Transverse colon (tissue), 4 donors: ENCODE measurements around the gene ICAM1. TPM values are rescaled to one million over a fixed set of nuclear protein-coding genes. Genes with fewer than 3 reads are reported as not detected.

ENCODE experiments used
- DNase-seq: peaks from one replicate; pipeline ENCODE4 v3.0.0-alpha.2; 2019
- H3K27ac ChIP-seq, 4 donors: fragments of 200-600 bp; sonication (generic); 2 replicates each; pipeline ENCODE4 v1.5.1; 2016 to 2018; ENCODE audit warnings: inconsistent platforms in 4 of 4
- H3K27me3 ChIP-seq: fragments of 200-600 bp; sonication (generic); 2 replicates; pipeline ENCODE4 v1.5.1; 2017; ENCODE audit warnings: inconsistent platforms
- H3K36me3 ChIP-seq, 4 donors: fragments of 200-600 bp; sonication (generic); 2 replicates each; pipeline ENCODE4 v1.5.1; 2017 to 2019; ENCODE audit warnings: inconsistent platforms in 4 of 4
- H3K4me1 ChIP-seq, 4 donors: fragments of 200-600 bp; sonication (generic); 2 replicates each; pipeline ENCODE4 v1.5.1; 2017 to 2020; ENCODE audit warnings: inconsistent platforms in 4 of 4
- H3K4me3 ChIP-seq, 4 donors: fragments of 200-600 bp; sonication (generic); 1 replicate in 1 of 4; 2 replicates in 3 of 4; pipeline versions ENCODE4 v1.5.1 to v1.6.1; 2017 to 2019; ENCODE audit warnings: inconsistent platforms in 4 of 4
- H3K9me3 ChIP-seq, 2 donors: fragments of 200-600 bp; sonication (generic); 2 replicates each; pipeline ENCODE4 v1.5.1; 2017 to 2019; ENCODE audit warnings: inconsistent platforms in 2 of 2
- CTCF ChIP-seq, 5 experiments: fragments of 200-600 bp in 3 of 5; fragments of 450-650 bp in 2 of 5; sonication (generic) in 3 of 5; IDR thresholded peaks; 1 replicate in 2 of 5; 2 replicates in 3 of 5; pipeline ENCODE4 v1.5.1; 2016 to 2017; ENCODE audit warnings: antibody characterized with exemption in 5 of 5, inconsistent platforms in 3 of 5, mild to moderate bottlenecking in 2 of 5, moderate library complexity in 1 of 5
- EP300 ChIP-seq: sonication (generic); formaldehyde crosslinking; IDR thresholded peaks from one replicate; pipeline ENCODE4 v1.6.1; 2017; ENCODE audit warnings: antibody characterized with exemption, low read depth
- POLR2A ChIP-seq: fragments of 450-650 bp; IDR thresholded peaks from one replicate; pipeline ENCODE4 v1.6.1; 2016; ENCODE audit warnings: antibody characterized with exemption, mild to moderate bottlenecking, moderate library complexity
- POLR2AphosphoS5 ChIP-seq, 3 donors: sonication (generic); formaldehyde crosslinking; IDR thresholded peaks; one replicate each; pipeline ENCODE4 v1.6.1; 2016; ENCODE audit warnings: antibody characterized with exemption in 3 of 3
- WGBS, 2 donors: methylation state at CpG; one replicate each; pipeline ENCODE4 v1.1.5; 2018; ENCODE audit warnings: low coverage in 1 of 2; 5-methylcytosine and 5-hydroxymethylcytosine counted together
- in situ Hi-C, 4 donors: fragments of 200-750 bp; cut with MboI; loops; one replicate each; pipeline versions ENCODE4 v1.15.0 to v1.15.1; 2017; ENCODE audit warnings: low sequenced_read_pairs in 3 of 4, low pct_ligation_motif_present in 1 of 4, low pct_unique_long_range_greater_than_20kb in 1 of 4
- intact Hi-C: fragments of 100-400 bp; cut with DNase I; formaldehyde crosslinking; loops from one replicate; pipeline ENCODE4 v1.15.1; 2023; ENCODE audit warnings: low total_unique reads
- total RNA-seq, 4 donors: library from RNA; depleted of rRNA; stranded (reverse); fragments of >200 nt; gene quantifications; one replicate each; pipeline ENCODE4 v1.1.0, GENCODE V29; 2016

ICAM1 gene
- total RNA-seq, 4 donors from 2014 or later, result 6.4 to 26.6 (median 7.7) TPM

DNA sequence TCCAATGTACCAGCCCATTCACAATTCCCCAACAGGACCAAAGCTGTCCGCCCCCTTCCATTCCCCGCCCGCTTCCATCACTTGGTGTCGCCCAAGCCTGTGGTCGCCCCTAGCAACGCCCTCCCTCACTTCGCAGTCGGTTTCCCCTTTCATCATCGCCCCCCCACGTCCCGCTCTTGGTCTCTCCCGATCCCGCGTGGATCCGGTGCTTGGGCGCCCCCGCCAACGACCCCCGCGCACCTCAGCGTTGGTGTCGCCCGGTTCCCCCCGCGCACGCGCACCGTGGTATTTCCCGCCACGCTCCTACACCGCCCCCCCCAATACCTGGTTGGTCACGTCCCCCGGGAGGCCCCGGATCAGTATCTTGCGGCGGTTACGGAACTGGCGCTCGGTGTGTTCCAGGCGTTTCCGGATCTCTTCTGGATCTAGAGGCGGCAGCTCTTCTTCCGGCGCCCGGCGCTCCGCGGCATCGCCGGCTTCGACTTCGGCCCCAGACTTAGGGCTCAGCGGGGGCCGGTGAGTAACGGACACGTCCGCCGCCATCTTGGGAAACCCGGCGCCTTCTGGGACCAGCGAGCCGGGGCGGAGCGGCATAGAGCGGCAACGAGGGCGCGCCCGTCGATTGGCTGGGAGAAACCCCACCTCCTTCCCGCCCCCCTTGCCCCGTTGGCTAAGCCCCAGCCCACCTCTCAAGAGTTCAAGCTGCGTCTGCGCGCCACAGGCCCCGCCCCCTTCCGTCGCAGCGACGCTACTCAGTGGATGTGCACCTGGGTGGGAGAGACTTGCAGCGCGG lies 62.2 kb downstream of the ICAM1 start, which contains the start of gene RAVER1:
Gene RAVER1 (minus strand): TSS at position 565 of the 793 bp plus-strand sequence. CDS start 22 bp downstream, at position 543.
- TF ChIP-seq CTCF (IDR thresholded peaks at IDR 0.05) (no peak), POLR2A (peak; percentile 74), POLR2AphosphoS5 (IDR thresholded peaks at IDR 0.05) (peak; percentile 81 to 90 (median 90))
- H3K27ac ChIP-seq, result peak within 1 kb of the TSS; percentile 90 to 95 (median 91)
- in situ Hi-C loops (no loop called here), intact Hi-C loops (no loop called here)
- peaks cover 0 to 31% (median 18%) of the 10 kb centered on the region in 4 donors for H3K4me1 ChIP-seq
- peaks cover 0 to 13% (median 7%) of the 10 kb centered on the region in 4 donors for H3K36me3 ChIP-seq
- peak; percentile 99 for DNase-seq
- H3K9me3 ChIP-seq, result no peaks in the 10 kb centered on the region
- H3K4me3 ChIP-seq, result peak within 1 kb of the TSS; percentile 66 to 89 (median 74)
- no peaks in the 10 kb centered on the region for H3K27me3 ChIP-seq
- 1% methylated on average over 35 of the region's 82 CpGs; no CpG with 5 or more reads in 1 of the 2 donors for WGBS, 2 donors

DNA sequence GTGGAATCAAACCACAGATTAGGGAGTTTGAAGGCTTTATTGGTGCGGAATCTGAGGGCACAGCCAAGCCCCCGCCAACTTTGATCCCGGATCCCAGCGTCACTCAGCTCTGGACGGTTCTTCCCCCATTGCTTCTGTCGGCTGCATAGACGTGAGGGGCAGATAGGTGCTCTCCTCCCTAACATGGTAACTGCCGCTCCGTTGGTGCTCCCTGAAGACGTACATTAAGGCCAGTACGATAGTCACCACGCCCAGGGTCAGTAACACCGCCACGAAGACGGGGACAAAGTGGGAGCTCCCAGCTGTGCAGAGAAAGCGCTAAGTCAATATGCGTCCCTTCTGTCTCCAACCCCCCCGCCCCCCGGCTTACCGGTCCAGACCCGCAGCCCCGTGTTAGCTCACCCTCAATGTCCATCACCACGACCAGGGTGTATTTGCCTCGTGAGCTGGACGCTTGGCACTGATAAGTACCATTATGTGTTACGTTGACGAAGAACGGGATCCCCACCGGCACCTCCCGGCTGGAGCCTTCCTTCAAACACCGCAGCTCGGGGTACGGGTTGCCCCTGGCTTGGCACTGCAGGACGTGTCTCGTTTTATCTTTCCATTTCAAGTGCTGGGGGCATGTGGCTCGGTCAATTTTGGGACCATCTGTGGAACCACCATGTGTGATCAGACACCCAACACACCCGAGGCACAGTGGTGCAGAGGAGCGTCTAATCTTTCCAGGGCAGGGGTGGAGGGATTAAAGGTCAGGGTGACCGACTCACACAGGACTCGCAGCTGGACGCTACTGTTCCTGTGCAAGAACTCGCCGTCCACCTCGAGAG lies 63.1 kb downstream of the ICAM1 start:
- intact Hi-C loops (no loop called here), in situ Hi-C loops (no loop called here)
- H3K27me3 ChIP-seq, result no peaks in the 10 kb centered on the region
- 18% methylated on average over 43 of the region's 44 CpGs; no CpG with 5 or more reads in 1 of the 2 donors for WGBS, 2 donors
- peak overlapping the region; percentile 45 to 89 (median 72) for H3K4me3 ChIP-seq
- no peaks in the 10 kb centered on the region for H3K9me3 ChIP-seq
- TF ChIP-seq EP300 (no peak), CTCF (IDR thresholded peaks at IDR 0.05) (no peak), POLR2A (no peak), POLR2AphosphoS5 (IDR thresholded peaks at IDR 0.05) (no peak)
- H3K4me1 ChIP-seq, result peaks cover 0 to 31% (median 18%) of the 10 kb centered on the region in 4 donors
- peak; percentile 32 for DNase-seq
- H3K27ac ChIP-seq, result peak overlapping the region; percentile 90 to 95 (median 91)
- H3K36me3 ChIP-seq, result peaks cover 0 to 6% (median under 1%) of the 10 kb centered on the region in 4 donors

DNA sequence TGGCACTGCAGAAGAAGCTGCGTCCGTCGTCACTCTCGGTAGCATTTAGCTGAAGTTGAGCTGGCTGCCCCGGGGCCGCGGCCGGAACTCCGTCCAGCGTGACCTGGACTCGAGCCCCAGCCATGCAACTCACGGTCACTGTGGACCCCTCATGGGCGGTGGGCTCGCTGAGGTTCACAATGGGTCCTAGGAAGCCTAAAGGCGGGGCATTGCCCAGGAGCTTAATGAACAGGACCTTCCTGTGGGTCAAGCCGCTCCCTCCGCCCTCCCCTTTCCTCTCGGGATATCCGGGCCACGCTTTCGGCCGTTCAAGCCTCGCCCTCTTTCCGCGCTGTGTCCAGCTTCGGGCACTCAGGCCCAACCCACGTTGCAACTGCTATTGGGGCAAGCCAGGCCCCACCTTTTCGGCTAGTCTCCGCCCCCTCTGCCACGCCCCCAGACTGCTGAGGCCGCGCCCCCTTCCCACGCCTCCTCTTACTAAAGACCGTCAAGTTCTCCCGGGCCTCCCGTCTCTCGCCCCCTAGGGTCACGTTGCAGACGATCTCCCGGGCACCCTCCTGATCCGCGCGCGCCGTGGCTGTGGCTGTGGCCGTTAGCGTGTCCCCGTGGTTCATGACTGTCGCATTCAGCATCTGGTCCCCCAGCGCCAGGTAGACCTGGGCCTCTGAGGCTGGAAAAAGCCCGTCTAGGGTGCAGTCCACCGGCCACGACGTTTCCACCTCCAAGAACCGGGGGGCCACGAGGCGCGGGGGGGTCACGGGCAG lies 63.9 kb downstream of the ICAM1 start:
- intact Hi-C loops, result no loop called here
- in situ Hi-C loops, result no loop called here

More for the DNA sequence above, 63.9 kb downstream of the ICAM1 start:
- WGBS, 2 donors, result 38% methylated on average over 28 of the region's 59 CpGs; no CpG with 5 or more reads in 1 of the 2 donors
- Histone ChIP-seq H3K27me3 (no peaks in the 10 kb centered on the region), H3K4me1 (peaks cover 0 to 31% (median 18%) of the 10 kb centered on the region in 4 donors), H3K27ac (peak overlapping the region; percentile 90 to 95 (median 91)), H3K36me3 (no peaks in the 10 kb centered on the region), H3K9me3 (no peaks in the 10 kb centered on the region), H3K4me3 (peak overlapping the region; percentile 45 to 89 (median 72))
- DNase-seq, result peak; percentile 97
- TF ChIP-seq CTCF (IDR thresholded peaks at IDR 0.05) (peak in 3 of 5 experiments; percentile 4 to 29 (median 17)), POLR2A (peak; percentile 84), POLR2AphosphoS5 (IDR thresholded peaks at IDR 0.05) (peak; percentile 69 to 92 (median 89)), EP300 (no peak)
